H1 (cell line): ENCODE results near the gene ERI2.

Experiments
- EP300 ChIP-seq, 2 experiments: IDR thresholded peaks; 1 replicate in 1 of 2; 2 replicates in 1 of 2; pipeline ENCODE4 v1.6.1; 2011 to 2012; ENCODE audit warnings: low read depth in 2 of 2, low read length in 2 of 2, mild to moderate bottlenecking in 2 of 2, borderline replicate concordance in 1 of 2, inconsistent platforms in 1 of 2, moderate library complexity in 1 of 2
- EZH2 ChIP-seq: fragments of 200-600 bp; sonication (generic); IDR thresholded peaks from 2 replicates; pipeline ENCODE4 v1.7.1; 2012; ENCODE audit warnings: low read depth, mild to moderate bottlenecking, moderate library complexity, low read length, inconsistent platforms; ENCODE audit not compliant: severe bottlenecking
- JUND ChIP-seq: IDR thresholded peaks from 2 replicates; pipeline ENCODE4 v1.6.1; 2011; ENCODE audit warnings: mild to moderate bottlenecking, improper control_type of control experiment, low read length
- KDM1A ChIP-seq: fragments of 200-600, 300-600 bp; sonication (generic); IDR thresholded peaks from 2 replicates; pipeline ENCODE4 v1.7.1; 2016; ENCODE audit warnings: mild to moderate bottlenecking, low read length, borderline replicate concordance
- NRF1 ChIP-seq: IDR thresholded peaks from 2 replicates; pipeline ENCODE4 v1.6.1; 2011; ENCODE audit warnings: mild to moderate bottlenecking, low read depth, low read length, improper control_type of control experiment
- POLR2AphosphoS5 ChIP-seq: IDR thresholded peaks from 2 replicates; pipeline ENCODE4 v1.6.1; 2011; ENCODE audit warnings: low read depth, low read length
- RAD21 ChIP-seq, 2 experiments: IDR thresholded peaks in 1 of 2; conservative IDR thresholded peaks in 1 of 2; 2 replicates each; pipeline ENCODE4 v1.6.1; 2011; ENCODE audit warnings: low read depth in 2 of 2, low read length in 2 of 2, improper control_type of control experiment in 1 of 2, inconsistent platforms in 1 of 2, mild to moderate bottlenecking in 1 of 2, moderate library complexity in 1 of 2
- SIN3A ChIP-seq, 2 experiments: IDR thresholded peaks in 1 of 2; conservative IDR thresholded peaks in 1 of 2; 2 replicates each; pipeline ENCODE4 v1.6.1; 2011 to 2012; ENCODE audit warnings: low read length in 2 of 2, improper control_type of control experiment in 1 of 2, low read depth in 1 of 2, mild to moderate bottlenecking in 1 of 2
- SIRT6 ChIP-seq: IDR thresholded peaks from one replicate; pipeline ENCODE4 v1.7.1; 2012; ENCODE audit warnings: low read length, inconsistent platforms
- TAF1 ChIP-seq: IDR thresholded peaks from 2 replicates; pipeline ENCODE4 v1.6.1; 2011; ENCODE audit warnings: mild to moderate bottlenecking, low read depth, low read length
- TF ChIP-seq, protein P1 (sequence below), 3 experiments: IDR thresholded peaks; 1 replicate in 2 of 3; 2 replicates in 1 of 3; pipeline versions ENCODE4 v1.5.1 to v1.6.1; 2011; ENCODE audit warnings: low read length in 3 of 3, mild to moderate bottlenecking in 3 of 3, inconsistent platforms in 2 of 3, low read depth in 1 of 3, moderate library complexity in 1 of 3; ENCODE audit not compliant: insufficient read depth in 1 of 3; ENCODE audit errors: control extremely low read depth in 1 of 3
- TF ChIP-seq, protein P2 (sequence below): IDR thresholded peaks from 2 replicates; pipeline ENCODE4 v1.6.1; 2011; ENCODE audit warnings: low read length, improper control_type of control experiment

- TF ChIP-seq, protein P1, sequence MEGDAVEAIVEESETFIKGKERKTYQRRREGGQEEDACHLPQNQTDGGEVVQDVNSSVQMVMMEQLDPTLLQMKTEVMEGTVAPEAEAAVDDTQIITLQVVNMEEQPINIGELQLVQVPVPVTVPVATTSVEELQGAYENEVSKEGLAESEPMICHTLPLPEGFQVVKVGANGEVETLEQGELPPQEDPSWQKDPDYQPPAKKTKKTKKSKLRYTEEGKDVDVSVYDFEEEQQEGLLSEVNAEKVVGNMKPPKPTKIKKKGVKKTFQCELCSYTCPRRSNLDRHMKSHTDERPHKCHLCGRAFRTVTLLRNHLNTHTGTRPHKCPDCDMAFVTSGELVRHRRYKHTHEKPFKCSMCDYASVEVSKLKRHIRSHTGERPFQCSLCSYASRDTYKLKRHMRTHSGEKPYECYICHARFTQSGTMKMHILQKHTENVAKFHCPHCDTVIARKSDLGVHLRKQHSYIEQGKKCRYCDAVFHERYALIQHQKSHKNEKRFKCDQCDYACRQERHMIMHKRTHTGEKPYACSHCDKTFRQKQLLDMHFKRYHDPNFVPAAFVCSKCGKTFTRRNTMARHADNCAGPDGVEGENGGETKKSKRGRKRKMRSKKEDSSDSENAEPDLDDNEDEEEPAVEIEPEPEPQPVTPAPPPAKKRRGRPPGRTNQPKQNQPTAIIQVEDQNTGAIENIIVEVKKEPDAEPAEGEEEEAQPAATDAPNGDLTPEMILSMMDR (IDR thresholded peaks at IDR 0.05; ENCODE audit: control extremely low read depth in 1 of 3, insufficient read depth in 1 of 3, low read depth in 1 of 3, low read length in 3 of 3), result no peak
- TF ChIP-seq TAF1 (no peak), NRF1 (no peak), SIRT6 (no peak), EZH2 (no peak), KDM1A (no peak), RAD21 (IDR thresholded peaks at IDR 0.05 in 1 of 2, conservative IDR thresholded peaks at IDR 0.05 in 1 of 2; ENCODE audit: low read depth in 2 of 2, low read length in 2 of 2) (no peak), EP300 (IDR thresholded peaks at IDR 0.05; ENCODE audit: borderline replicate concordance in 1 of 2, low read depth in 2 of 2, low read length in 2 of 2) (no peak), POLR2AphosphoS5 (no peak), JUND (no peak), SIN3A (conservative IDR thresholded peaks at IDR 0.05 in 1 of 2, IDR thresholded peaks at IDR 0.05 in 1 of 2; ENCODE audit: low read depth in 1 of 2, low read length in 2 of 2) (no peak)
- TF ChIP-seq, protein P2, sequence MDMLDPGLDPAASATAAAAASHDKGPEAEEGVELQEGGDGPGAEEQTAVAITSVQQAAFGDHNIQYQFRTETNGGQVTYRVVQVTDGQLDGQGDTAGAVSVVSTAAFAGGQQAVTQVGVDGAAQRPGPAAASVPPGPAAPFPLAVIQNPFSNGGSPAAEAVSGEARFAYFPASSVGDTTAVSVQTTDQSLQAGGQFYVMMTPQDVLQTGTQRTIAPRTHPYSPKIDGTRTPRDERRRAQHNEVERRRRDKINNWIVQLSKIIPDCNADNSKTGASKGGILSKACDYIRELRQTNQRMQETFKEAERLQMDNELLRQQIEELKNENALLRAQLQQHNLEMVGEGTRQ, result no peak
These were observed 45.9 kb downstream of the ERI2 start for GRCh38 chr16:20760346-20760745.
